Endothelial cell of umbilical vein (primary cell): ENCODE measurements around the gene SPEM2. TPM values are rescaled to one million over a fixed set of nuclear protein-coding genes. Genes with fewer than 3 reads are reported as not detected.

Experiments used
- BruUV-seq: library from RNA; stranded (reverse); fragments of 400-500 nt; replicated peaks from 2 replicates; lab custom pipeline; 2021; lab: Mats Ljungman, UMichigan
- CTCF ChIA-PET: fragments of 300-600, 350-600 bp; sonication (Branson Sonifier 250); formaldehyde crosslinking; loops from one replicate; lab custom pipeline; 2021; ENCODE audit warnings: antibody characterized with exemption, inconsistent platforms; lab: Charles Lee
- POLR2A ChIA-PET: fragments of 300-600, 350-600 bp; sonication (Branson Sonifier 250); formaldehyde crosslinking; loops from one replicate; lab custom pipeline; 2021; ENCODE audit warnings: antibody characterized with exemption, inconsistent platforms; lab: Charles Lee
- DNase-seq: peaks from one replicate; pipeline ENCODE4 v3.0.0-alpha.2; 2011; ENCODE audit warnings: low read depth, low spot score
- FAIRE-seq: peaks from 2 replicates; lab custom pipeline; 2011; peaks lifted over from hg19 to GRCh38; lab: Jason Lieb, UNC
- H2AFZ ChIP-seq: 2 replicates; pipeline ENCODE4 v1.6.0; 2012; ENCODE audit warnings: low read depth, low read length, control low read depth, inconsistent platforms
- H3K27ac ChIP-seq: 2 replicates; pipeline ENCODE4 v1.5.1; 2011; ENCODE audit warnings: low read depth, mild to moderate bottlenecking, control low read depth, low read length, moderate library complexity; ENCODE audit not compliant: insufficient read depth
- H3K27me3 ChIP-seq, 2 experiments: 2 replicates each; pipeline versions ENCODE4 v1.6.0 to v1.6.1; 2011; ENCODE audit warnings: low read length in 2 of 2, mixed read lengths in 1 of 2; ENCODE audit not compliant: control insufficient read depth in 2 of 2, insufficient read depth in 2 of 2
- H3K36me3 ChIP-seq, 2 experiments: 2 replicates in 1 of 2; 3 replicates in 1 of 2; pipeline ENCODE4 v1.5.1; 2011; ENCODE audit warnings: low read length in 2 of 2, mild to moderate bottlenecking in 1 of 2, moderate library complexity in 1 of 2; ENCODE audit not compliant: control insufficient read depth in 2 of 2, insufficient read depth in 2 of 2; ENCODE audit errors: extremely low read depth in 1 of 2
- H3K4me1 ChIP-seq: 3 replicates; pipeline ENCODE4 v1.5.1; 2011; ENCODE audit warnings: mild to moderate bottlenecking, low read length; ENCODE audit not compliant: control insufficient read depth, insufficient read depth; ENCODE audit errors: extremely low read depth
- H3K4me2 ChIP-seq: 2 replicates; pipeline ENCODE4 v1.6.1; 2011; ENCODE audit warnings: low read length, control low read depth, mixed read lengths; ENCODE audit not compliant: insufficient read depth
- H3K4me3 ChIP-seq, 3 experiments: fragments of 200-600 bp in 1 of 3; sonication (generic), shearing (Covaris generic) in 1 of 3; replicated peaks in 1 of 3; 2 replicates each; pipeline ENCODE4 v1.5.1; 2011 to 2016; ENCODE audit warnings: control low read depth in 3 of 3, low read length in 3 of 3, mild to moderate bottlenecking in 2 of 3, inconsistent platforms in 1 of 3, low read depth in 1 of 3, moderate library complexity in 1 of 3; ENCODE audit not compliant: insufficient read depth in 1 of 3
- H3K79me2 ChIP-seq: 2 replicates; pipeline ENCODE4 v1.6.0; 2012; ENCODE audit warnings: low read length, inconsistent platforms; ENCODE audit not compliant: control insufficient read depth, insufficient read depth
- H3K9ac ChIP-seq: replicated peaks from 2 replicates; pipeline ENCODE3; 2011; ENCODE audit warnings: low read length, control low read depth; ENCODE audit not compliant: insufficient read depth; ENCODE audit errors: extremely low read depth
- H3K9me1 ChIP-seq: replicated peaks from 3 replicates; pipeline ENCODE4 v1.6.0; 2011; ENCODE audit warnings: mild to moderate bottlenecking, low read length; ENCODE audit not compliant: control insufficient read depth, insufficient read depth; ENCODE audit errors: extremely low read depth
- H3K9me3 ChIP-seq: replicated peaks from 2 replicates; pipeline ENCODE4 v1.5.1; 2012; ENCODE audit warnings: low read length, inconsistent platforms; ENCODE audit not compliant: control insufficient read depth, insufficient read depth
- H4K20me1 ChIP-seq: replicated peaks from 2 replicates; pipeline ENCODE3; 2011; ENCODE audit warnings: mild to moderate bottlenecking, low read length; ENCODE audit not compliant: control insufficient read depth, insufficient read depth; ENCODE audit errors: extremely low read depth
- CTCF ChIP-seq, 2 donors: IDR thresholded peaks; 1 replicate in 1 of 2; 2 replicates in 1 of 2; pipeline ENCODE4 v1.5.1; 2011; ENCODE audit warnings: low read length in 2 of 2, mild to moderate bottlenecking in 2 of 2, moderate library complexity in 2 of 2, control low read depth in 1 of 2, inconsistent platforms in 1 of 2, low read depth in 1 of 2; ENCODE audit not compliant: insufficient read depth in 1 of 2; ENCODE audit errors: extremely low read depth in 1 of 2
- EZH2 ChIP-seq: IDR thresholded peaks from 2 replicates; pipeline ENCODE4 v1.6.1; 2012; ENCODE audit warnings: borderline replicate concordance, low read depth, mild to moderate bottlenecking, moderate library complexity, low read length, inconsistent platforms; ENCODE audit not compliant: severe bottlenecking
- FOS ChIP-seq: IDR thresholded peaks from 2 replicates; pipeline ENCODE4 v1.6.1; 2011; ENCODE audit warnings: mild to moderate bottlenecking, low read length, moderate library complexity, borderline replicate concordance; ENCODE audit not compliant: insufficient read depth
- GATA2 ChIP-seq: IDR thresholded peaks from 2 replicates; pipeline ENCODE4 v1.7.0; 2011; ENCODE audit warnings: low read depth, mild to moderate bottlenecking, moderate library complexity, mixed read lengths, low read length; ENCODE audit not compliant: insufficient read length, insufficient read depth
- JUN ChIP-seq: IDR thresholded peaks from 2 replicates; pipeline ENCODE4 v1.6.1; 2011; ENCODE audit warnings: borderline replicate concordance, low read depth; ENCODE audit not compliant: insufficient read length, insufficient read depth
- MAX ChIP-seq: IDR thresholded peaks from 2 replicates; pipeline ENCODE4 v1.6.1; 2011; ENCODE audit not compliant: insufficient read depth, insufficient read length
- MYC ChIP-seq: IDR thresholded peaks from one replicate; pipeline ENCODE4 v1.6.1; 2011; ENCODE audit warnings: mild to moderate bottlenecking, low read depth, low read length
- POLR2A ChIP-seq: IDR thresholded peaks from 2 replicates; pipeline ENCODE4 v1.6.1; 2012; ENCODE audit warnings: low read depth, mild to moderate bottlenecking, control low read depth, low read length
- POLR2AphosphoS5 ChIP-seq: IDR thresholded peaks from 2 replicates; pipeline ENCODE4 v1.6.1; 2012; ENCODE audit warnings: low read depth, mild to moderate bottlenecking, control low read depth, low read length, moderate library complexity; ENCODE audit not compliant: insufficient read depth
- dilution Hi-C: fragments of 300-500 bp; cut with MboI; formaldehyde crosslinking; loops from one replicate; pipeline ENCODE4 v1.15.0; 2019; ENCODE audit warnings: low sequenced_read_pairs; ENCODE audit not compliant: extremely low pct_ligation_motif_present
- intact Hi-C: fragments of 100-400 bp; cut with micrococcal nuclease; formaldehyde crosslinking; loops from one replicate; pipeline ENCODE4 v1.10.0; 2022
- polyA plus RNA-seq, 4 experiments: library from polyadenylated mRNA; depleted of rRNA in 3 of 4; stranded (reverse) in 3 of 4; unstranded in 1 of 4; fragments of >200 nt; gene quantifications; 2 replicates each; pipeline versions ENCODE4 v1.2.1 to v1.2.3, GENCODE V29; 2011 to 2012; ENCODE audit warnings: missing spikeins in 1 of 4
- total RNA-seq: library from RNA; stranded (reverse); gene quantifications from 2 replicates; pipeline ENCODE4 v1.2.3, GENCODE V29; 2021

The SPEM2 gene
- total and polyA plus RNA-seq, 2 donors (not counting 3 experiments of a cell fraction or from before 2014, with no cell fraction given) = not detected

- Histone ChIP-seq H3K27me3 (peaks cover 19 to 23% of the 10 kb centered on the region in 2 experiments), H3K9me3 (no peaks in the 10 kb centered on the region), H3K79me2 (no peaks in the 10 kb centered on the region), H3K36me3 (no peaks in the 10 kb centered on the region), H3K4me1 (peaks cover 11% of the 10 kb centered on the region), H3K27ac (no peak overlapping the region), H3K9me1 (no peaks in the 10 kb centered on the region), H3K4me3 (peak overlapping the region in 1 of 3 experiments; percentile 25), H4K20me1 (no peaks in the 10 kb centered on the region), H3K4me2 (peak overlapping the region; percentile 67), H2AFZ (peak overlapping the region; percentile 71), H3K9ac (no peak overlapping the region)
- intact Hi-C loops (loop anchor here (1.0 kb wide), 1 partner anchor 10 kb away; no protein-coding TSS in a partner anchor), dilution Hi-C loops (no loop called here)
- CTCF ChIA-PET = interaction anchor here (1.0 to 4.1 kb wide), 4 partner anchors 9 to 115 kb away, joined by 3 to 30 read pairs (median 6); partner anchors contain the start of genes TMEM102 and TMEM256
- FAIRE-seq = peak; percentile 12
- DNase-seq = no peak
- POLR2A ChIA-PET = interaction anchor here (0.9 kb wide), 1 partner anchor 8 kb away, joined by 3 read pairs; no protein-coding TSS in a partner anchor
- BruUV-seq = no TSS peak
- TF ChIP-seq JUN (no peak), FOS (no peak), MYC (no peak), EZH2 (no peak), GATA2 (no peak), POLR2A (no peak), POLR2AphosphoS5 (no peak), CTCF (IDR thresholded peaks at IDR 0.05; ENCODE audit: extremely low read depth in 1 of 2, insufficient read depth in 1 of 2, low read depth in 1 of 2, low read length in 2 of 2) (no peak), MAX (no peak)
These were observed 20.2 kb downstream of the SPEM2 start for GRCh38 chr17:7445619-7445968.
